A549 (cell line): ENCODE measurements around the gene TMEM247. TPM values are rescaled to one million over a fixed set of nuclear protein-coding genes. Genes with fewer than 3 reads are reported as not detected.

Source experiments
- ATAC-seq, 2 experiments: fragments of 200-7000 bp in 1 of 2; fragments of >200 bp in 1 of 2; cut with Nextera tagmentation in 1 of 2; cut with Tn5 transposase in 1 of 2; 3 replicates each; pipeline versions ENCODE4 v1.8.0 to v1.9.1; 2018 to 2020; ENCODE audit warnings: mild to moderate bottlenecking in 1 of 2, moderate library complexity in 1 of 2
- CTCF ChIA-PET: fragments of 300-600 bp; sonication (Branson Sonifier 250); formaldehyde crosslinking; extraction: SDS; loops from one replicate; lab custom pipeline; 2021; ENCODE audit warnings: antibody characterized with exemption, inconsistent platforms; lab: Yijun Ruan, JAX
- POLR2A ChIA-PET: fragments of 350-600 bp; formaldehyde crosslinking; extraction: SDS; loops from one replicate; lab custom pipeline; 2021; ENCODE audit warnings: antibody characterized with exemption, inconsistent platforms; lab: Yijun Ruan, JAX
- DNase-seq, 2 experiments: peaks; one replicate each; pipeline versions ENCODE4 v3.0.0 to v3.0.0-alpha.2; 2011 to 2016; ENCODE audit warnings: low read depth in 1 of 2, low spot score in 1 of 2
- FAIRE-seq: peaks from 2 replicates; lab custom pipeline; 2011; peaks lifted over from hg19 to GRCh38; lab: Jason Lieb, UNC
- H3K27ac ChIP-seq, 2 experiments: fragments of >200 bp; sonication (Bioruptor Twin); formaldehyde crosslinking; 3 replicates each; pipeline ENCODE4 v1.5.1; 2016 to 2017
- H3K4me1 ChIP-seq: fragments of >200 bp; sonication (Bioruptor Twin); formaldehyde crosslinking; 3 replicates; pipeline ENCODE4 v1.6.1; 2016
- H3K4me2 ChIP-seq: fragments of >200 bp; sonication (Bioruptor Twin); formaldehyde crosslinking; 3 replicates; pipeline ENCODE4 v1.6.1; 2016
- H3K4me3 ChIP-seq: fragments of >200 bp; sonication (Bioruptor Twin); formaldehyde crosslinking; 3 replicates; pipeline ENCODE4 v1.5.1; 2016
- H3K9me3 ChIP-seq: fragments of >200 bp; sonication (Bioruptor Twin); formaldehyde crosslinking; 3 replicates; pipeline ENCODE4 v1.6.1; 2016
- BCL3 ChIP-seq: fragments of >200 bp; sonication (Bioruptor Twin); formaldehyde crosslinking; IDR thresholded peaks from 3 replicates; pipeline ENCODE4 v1.6.1; 2016
- CEBPB ChIP-seq, 2 experiments: fragments of >200 bp in 1 of 2; sonication (Bioruptor Twin) in 1 of 2; formaldehyde crosslinking in 1 of 2; IDR thresholded peaks; 2 replicates each; pipeline ENCODE4 v1.6.1; 2012 to 2016
- CHD4 ChIP-seq: fragments of 200-600 bp; sonication (generic); IDR thresholded peaks from 2 replicates; pipeline ENCODE4 v1.6.1; 2016; ENCODE audit warnings: antibody characterized with exemption, mild to moderate bottlenecking, borderline replicate concordance
- CTCF ChIP-seq: fragments of >200 bp; sonication (Bioruptor Twin); formaldehyde crosslinking; IDR thresholded peaks from 3 replicates; pipeline ENCODE4 v1.5.1; 2016
- EHF ChIP-seq: fragments of 250-450 bp; sonication (Bioruptor Pico); IDR thresholded peaks from 2 replicates; pipeline ENCODE4 v1.5.0; 2020; ENCODE audit warnings: mild to moderate bottlenecking
- ELK1 ChIP-seq: fragments of 150-350 bp; IDR thresholded peaks from 2 replicates; pipeline ENCODE4 v1.6.1; 2014; ENCODE audit warnings: low read depth, mild to moderate bottlenecking, low read length
- FOXS1 ChIP-seq: fragments of 250-450 bp; sonication (Bioruptor Pico); IDR thresholded peaks from 2 replicates; pipeline ENCODE4 v1.5.0; 2020; ENCODE audit warnings: mild to moderate bottlenecking, moderate library complexity
- GATA3 ChIP-seq: IDR thresholded peaks from 2 replicates; pipeline ENCODE4 v1.6.1; 2012; ENCODE audit warnings: borderline replicate concordance
- HEYL ChIP-seq: fragments of 250-450 bp; sonication (Bioruptor Pico); IDR thresholded peaks from 2 replicates; pipeline ENCODE4 v1.8.0; 2021; ENCODE audit warnings: mild to moderate bottlenecking, moderate library complexity
- HOXA7 ChIP-seq: fragments of 250-450 bp; sonication (Bioruptor Pico); IDR thresholded peaks from 2 replicates; pipeline ENCODE4 v1.5.0; 2020; ENCODE audit warnings: mild to moderate bottlenecking, moderate library complexity
- JUN ChIP-seq, 2 experiments: fragments of >200 bp; sonication (Bioruptor Twin); formaldehyde crosslinking; IDR thresholded peaks; 2 replicates in 1 of 2; 3 replicates in 1 of 2; pipeline ENCODE4 v1.6.1; 2016 to 2017
- KDM5A ChIP-seq: fragments of 200-600 bp; sonication (generic); IDR thresholded peaks from 2 replicates; pipeline ENCODE4 v1.6.1; 2016; ENCODE audit warnings: antibody characterized with exemption, mild to moderate bottlenecking
- MAX ChIP-seq: IDR thresholded peaks from 2 replicates; pipeline ENCODE4 v1.6.1; 2012
- MAZ ChIP-seq: fragments of 150-350 bp; IDR thresholded peaks from 2 replicates; pipeline ENCODE4 v1.6.1; 2014; ENCODE audit warnings: antibody characterized with exemption, low read depth, low read length, borderline replicate concordance
- NR3C1 ChIP-seq: fragments of >200 bp; sonication (Bioruptor Twin); formaldehyde crosslinking; IDR thresholded peaks from 3 replicates; pipeline ENCODE4 v1.6.1; 2017
- PHF8 ChIP-seq: fragments of 200-600 bp; sonication (generic); IDR thresholded peaks from 2 replicates; pipeline ENCODE4 v1.6.1; 2016; ENCODE audit warnings: low read depth, mild to moderate bottlenecking, antibody characterized with exemption, moderate library complexity, borderline replicate concordance
- POLR2A ChIP-seq: IDR thresholded peaks from 2 replicates; pipeline ENCODE4 v1.6.1; 2012; ENCODE audit warnings: mild to moderate bottlenecking, low read length
- POLR2AphosphoS2 ChIP-seq: conservative IDR thresholded peaks from 2 replicates; pipeline ENCODE4 v1.6.1; 2012; ENCODE audit warnings: low read length, improper control_type of control experiment, inconsistent platforms
- RARB ChIP-seq: fragments of 250-450 bp; sonication (Bioruptor Pico); IDR thresholded peaks from 2 replicates; pipeline ENCODE4 v1.8.0; 2021; ENCODE audit warnings: mild to moderate bottlenecking, moderate library complexity
- RFX5 ChIP-seq: fragments of 450-650 bp; IDR thresholded peaks from 2 replicates; pipeline ENCODE4 v1.7.1; 2014; ENCODE audit warnings: antibody characterized with exemption, mild to moderate bottlenecking, moderate library complexity
- RNF2 ChIP-seq: fragments of 200-600 bp; sonication (generic); IDR thresholded peaks from 2 replicates; pipeline ENCODE4 v1.6.1; 2016; ENCODE audit warnings: low read depth, mild to moderate bottlenecking, antibody characterized with exemption, moderate library complexity, borderline replicate concordance
- TFCP2L1 ChIP-seq: fragments of 250-450 bp; sonication (Bioruptor Pico); IDR thresholded peaks from 2 replicates; pipeline ENCODE4 v1.5.0; 2021; ENCODE audit warnings: mild to moderate bottlenecking
- USF2 ChIP-seq: fragments of 450-650 bp; IDR thresholded peaks from 2 replicates; pipeline ENCODE4 v1.6.1; 2014; ENCODE audit warnings: antibody characterized with exemption
- ZC3H11A ChIP-seq: fragments of 450-650 bp; IDR thresholded peaks from 2 replicates; pipeline ENCODE4 v1.6.1; 2014; ENCODE audit warnings: antibody characterized with exemption, mild to moderate bottlenecking
- WGBS: methylation state at CpG from one replicate; pipeline ENCODE4 v1.1.6; 2017; ENCODE audit errors: missing lambda C conversion rate; 5-methylcytosine and 5-hydroxymethylcytosine counted together
- polyA plus RNA-seq, 4 experiments: library from polyadenylated mRNA; depleted of rRNA in 3 of 4; stranded (reverse); fragments of >200 nt; fragmentation: RNase III in 1 of 4; extraction: RNeasy Plus Mini Kit Qiagen cat#74134 plus additional on column Dnase treatment in 1 of 4; gene quantifications; 2 replicates in 3 of 4; 3 replicates in 1 of 4; pipeline ENCODE4 v1.2.3, GENCODE V29; 2011 to 2017

TMEM247 gene
- polyA plus RNA-seq, 2 of the 4 experiments (the other 2 are of a cell fraction), result not detected

- TF ChIP-seq PHF8 (no peak), GATA3 (no peak), EHF (CRISPR knock-in tag) (no peak), USF2 (no peak), CHD4 (no peak)
- TF ChIP-seq, all 56 proteins: peak for 0
Observed at GRCh38 chr2:46495231-46496030, 16.1 kb downstream of the TMEM247 start (continued).

GRCh38 chr2:46497766-46498165 lies 18.4 kb downstream of the TMEM247 start:
- POLR2A ChIA-PET, result no interaction called here
- Histone ChIP-seq H3K27ac (no peak overlapping the region), H3K9me3 (no peaks in the 10 kb centered on the region), H3K4me3 (no peak overlapping the region)
- no peak for FAIRE-seq
- no peak for TF ChIP-seq POLR2A
- no peak for TF ChIP-seq JUN (IDR thresholded peaks at IDR 0.05)
- TF ChIP-seq BCL3, result no peak
- no peak for TF ChIP-seq NR3C1
- TF ChIP-seq CEBPB (IDR thresholded peaks at IDR 0.05), result no peak
- no peak for TF ChIP-seq HEYL (CRISPR knock-in tag)
- TF ChIP-seq POLR2AphosphoS2, result no peak
- TF ChIP-seq CHD4, result no peak
- TF ChIP-seq RARB (CRISPR knock-in tag), result no peak
- TF ChIP-seq KDM5A, result no peak
- no peak for TF ChIP-seq FOXS1
- TF ChIP-seq ELK1, result no peak
- TF ChIP-seq PHF8, result no peak
- no peak for TF ChIP-seq RFX5
- TF ChIP-seq, all 56 proteins: peak for 0
- CTCF ChIA-PET, result interaction anchor here (0.7 to 1.7 kb wide), 6 partner anchors 14 to 346 kb away, joined by 3 to 5 read pairs (median 3); no protein-coding TSS in a partner anchor
- 96% methylated on average over 4 of the region's 4 CpGs for WGBS
- ATAC-seq (no peak), DNase-seq (no peak)
- H3K4me1 ChIP-seq, result peaks cover 22% of the 10 kb centered on the region
- no peak overlapping the region for H3K4me2 ChIP-seq

GRCh38 chr2:46498681-46499080 lies 19.3 kb downstream of the TMEM247 start:
- POLR2A ChIA-PET, result no interaction called here

More at GRCh38 chr2:46498681-46499080, 19.3 kb downstream of the TMEM247 start:
- CTCF ChIA-PET, result no interaction called here
- DNase-seq (no peak), FAIRE-seq (no peak), ATAC-seq (no peak)
- Histone ChIP-seq H3K4me1 (peaks cover 14% of the 10 kb centered on the region), H3K4me3 (no peak overlapping the region), H3K9me3 (no peaks in the 10 kb centered on the region), H3K27ac (no peak overlapping the region), H3K4me2 (no peak overlapping the region)
- 82% methylated on average over 4 of the region's 4 CpGs for WGBS
- TF ChIP-seq HOXA7 (CRISPR knock-in tag) (no peak), ZC3H11A (no peak), KDM5A (no peak), MAX (no peak), RNF2 (no peak), MAZ (no peak), TFCP2L1 (CRISPR knock-in tag) (no peak), CTCF (no peak), NR3C1 (no peak), CEBPB (IDR thresholded peaks at IDR 0.05) (no peak)
